ENCODE measurements around the gene TRA2B. TPM values are rescaled to one million over a fixed set of nuclear protein-coding genes. Genes with fewer than 3 reads are reported as not detected.
"Not testable (repeated sequence)": the region's sequence is repeated elsewhere in the genome, so short reads cannot be mapped to it uniquely, and the experiment has no call there.

Gene TRA2B
- total RNA-seq, 1 donor from 2014 or later, result 62.1 TPM

GRCh38 chr3:185931777-185932612 is 5.8 kb downstream of the TRA2B start:
- no peak for DNase-seq (ENCODE audit: low spot score)
- intact Hi-C loops (cut with DNase I), result no loop called here

- intact Hi-C loops (cut with DNase I), result no loop called here
- no peak for DNase-seq (ENCODE audit: low spot score)
These were observed 7.3 kb downstream of the TRA2B start for GRCh38 chr3:185930393-185931107.

- intact Hi-C loops (cut with DNase I), result no loop called here
- DNase-seq (ENCODE audit: low spot score), result no peak
These were observed 8.3 kb downstream of the TRA2B start for GRCh38 chr3:185929192-185930151.

- DNase-seq (ENCODE audit: low spot score), result no peak
- intact Hi-C loops (cut with DNase I), result no loop called here
These were observed 9.3 kb downstream of the TRA2B start for GRCh38 chr3:185928496-185928895.

- intact Hi-C loops (cut with DNase I), result no loop called here
- no peak for DNase-seq (ENCODE audit: low spot score)
These were observed 10.2 kb downstream of the TRA2B start for GRCh38 chr3:185927501-185928200.

- intact Hi-C loops (cut with DNase I), result no loop called here
- no peak for DNase-seq (ENCODE audit: low spot score)
These were observed 11.4 kb downstream of the TRA2B start for GRCh38 chr3:185926445-185926844.

- DNase-seq (ENCODE audit: low spot score), result no peak
These were observed 12.5 kb downstream of the TRA2B start for GRCh38 chr3:185925353-185925752.

GRCh38 chr3:185924375-185924774 is 13.4 kb downstream of the TRA2B start:
- intact Hi-C loops (cut with DNase I), result no loop called here

More at GRCh38 chr3:185925353-185925752, 12.5 kb downstream of the TRA2B start:
- intact Hi-C loops (cut with DNase I), result no loop called here

GRCh38 chr3:185920184-185920583 is 17.6 kb downstream of the TRA2B start:
- no peak for DNase-seq (ENCODE audit: low spot score)
- intact Hi-C loops (cut with DNase I), result no loop called here

More at GRCh38 chr3:185924375-185924774, 13.4 kb downstream of the TRA2B start:
- DNase-seq (ENCODE audit: low spot score), result no peak

- DNase-seq (ENCODE audit: low spot score), result no peak
- intact Hi-C loops (cut with DNase I), result no loop called here
These were observed 21.6 kb downstream of the TRA2B start for GRCh38 chr3:185916042-185916833.

GRCh38 chr3:185915642-185916041 is 22.2 kb downstream of the TRA2B start:
- no peak for DNase-seq (ENCODE audit: low spot score)
- intact Hi-C loops (cut with DNase I), result no loop called here

- intact Hi-C loops (cut with DNase I), result no loop called here
- DNase-seq (ENCODE audit: low spot score), result no peak
These were observed 22.7 kb downstream of the TRA2B start for GRCh38 chr3:185914911-185915629.

- intact Hi-C loops (cut with DNase I), result no loop called here
- no peak for DNase-seq (ENCODE audit: low spot score)
These were observed 24.6 kb downstream of the TRA2B start for GRCh38 chr3:185912929-185913901.

GRCh38 chr3:185912512-185912911 is 25.3 kb downstream of the TRA2B start:
- DNase-seq (ENCODE audit: low spot score), result no peak
- intact Hi-C loops (cut with DNase I), result no loop called here

- intact Hi-C loops (cut with DNase I); DNase-seq (ENCODE audit: low spot score): not testable (repeated sequence)
These were observed 26.8 kb downstream of the TRA2B start for GRCh38 chr3:185911076-185911448.

- DNase-seq (ENCODE audit: low spot score); intact Hi-C loops (cut with DNase I): not testable (repeated sequence)
These were observed 27.3 kb downstream of the TRA2B start for GRCh38 chr3:185910322-185911075.
